B cell (primary cell): Measurements from ENCODE around the gene CCNO. TPM values are rescaled to one million over a fixed set of nuclear protein-coding genes. Genes with fewer than 3 reads are reported as not detected.

Experiments
- ATAC-seq: fragments of 200-7000 bp; cut with Tn5 transposase; one replicate; pipeline ENCODE4 v1.10.0; 2021; ENCODE audit warnings: low read depth, mild to moderate bottlenecking, moderate number of reproducible peaks, moderate library complexity
- CTCF ChIA-PET: fragments of 350-600 bp; sonication (Branson Sonifier 250); formaldehyde crosslinking; loops from one replicate; lab custom pipeline; 2021; ENCODE audit warnings: antibody characterized with exemption, inconsistent platforms; lab: Charles Lee
- POLR2A ChIA-PET: fragments of 350-600 bp; sonication (Branson Sonifier 250); formaldehyde crosslinking; loops from one replicate; lab custom pipeline; 2021; ENCODE audit warnings: antibody characterized with exemption; lab: Charles Lee
- DNase-seq: peaks from one replicate; pipeline ENCODE4 v3.0.0; 2013
- H2AFZ ChIP-seq: 2 replicates; pipeline ENCODE4 v1.6.1; 2012; ENCODE audit warnings: mild to moderate bottlenecking, low read depth, low read length; ENCODE audit not compliant: insufficient read depth, poor library complexity, severe bottlenecking
- H3K27ac ChIP-seq, 2 donors: 1 replicate in 1 of 2; 2 replicates in 1 of 2; pipeline ENCODE4 v1.5.1; 2012 to 2013; ENCODE audit warnings: low read length in 2 of 2, mild to moderate bottlenecking in 2 of 2, moderate library complexity in 1 of 2
- H3K27me3 ChIP-seq, 4 experiments: fragments of 200-600 bp in 1 of 4; sonication (generic) in 1 of 4; replicated peaks in 1 of 4; 1 replicate in 2 of 4; 2 replicates in 2 of 4; pipeline versions ENCODE4 v1.6.1 to v1.7.0; 2013 to 2016; ENCODE audit warnings: low read length in 3 of 4, mild to moderate bottlenecking in 2 of 4, mixed read lengths in 1 of 4, moderate library complexity in 1 of 4; ENCODE audit not compliant: insufficient read depth in 4 of 4, control insufficient read depth in 3 of 4; ENCODE audit errors: control extremely low read depth in 1 of 4
- H3K36me3 ChIP-seq, 2 experiments: replicated peaks in 1 of 2; 1 replicate in 1 of 2; 2 replicates in 1 of 2; pipeline versions ENCODE4 v1.6.1 to v1.7.1; 2013; ENCODE audit warnings: low read length in 1 of 2; ENCODE audit not compliant: insufficient read depth in 2 of 2, control insufficient read depth in 1 of 2; ENCODE audit errors: control extremely low read depth in 1 of 2, extremely low read depth in 1 of 2
- H3K4me1 ChIP-seq, 2 donors: fragments of 200-600 bp in 1 of 2; sonication (generic) in 1 of 2; 1 replicate in 1 of 2; 2 replicates in 1 of 2; pipeline versions ENCODE4 v1.5.1 to v1.6.1; 2013 to 2017; ENCODE audit warnings: low read length in 2 of 2; ENCODE audit not compliant: control insufficient read depth in 2 of 2, insufficient read depth in 2 of 2
- H3K4me2 ChIP-seq: replicated peaks from 2 replicates; pipeline ENCODE3; 2012; ENCODE audit warnings: mild to moderate bottlenecking, low read depth, low read length; ENCODE audit not compliant: poor library complexity, severe bottlenecking
- H3K4me3 ChIP-seq, 5 experiments: fragments of 200-600 bp in 1 of 5; sonication (generic) in 1 of 5; 1 replicate in 3 of 5; 2 replicates in 2 of 5; pipeline versions ENCODE4 v1.5.1 to v1.7.0; 2011 to 2016; ENCODE audit warnings: low read length in 4 of 5, mild to moderate bottlenecking in 4 of 5, low read depth in 2 of 5, control low read depth in 1 of 5, moderate library complexity in 1 of 5; ENCODE audit not compliant: insufficient read depth in 1 of 5; ENCODE audit errors: control extremely low read depth in 1 of 5, extremely low read depth in 1 of 5
- H3K79me2 ChIP-seq: fragments of 200-600 bp; sonication (generic); one replicate; pipeline ENCODE4 v1.6.0; 2016; ENCODE audit warnings: low read length; ENCODE audit not compliant: control insufficient read depth, insufficient read depth
- H3K9ac ChIP-seq: fragments of 200-600 bp; sonication (generic); 2 replicates; pipeline ENCODE4 v1.6.1; 2017; ENCODE audit warnings: mild to moderate bottlenecking, low read length, moderate library complexity
- H3K9me3 ChIP-seq, 3 donors: one replicate each; pipeline versions ENCODE4 v1.6.1 to v1.7.1; 2013; ENCODE audit warnings: low read length in 2 of 3; ENCODE audit not compliant: control insufficient read depth in 2 of 3, insufficient read depth in 1 of 3; ENCODE audit errors: control extremely low read depth in 1 of 3
- H4K20me1 ChIP-seq: 2 replicates; pipeline ENCODE4 v1.6.0; 2012; ENCODE audit warnings: mild to moderate bottlenecking, low read length; ENCODE audit not compliant: insufficient read depth, control insufficient read depth, poor library complexity, severe bottlenecking
- H3K27ac Mint-ChIP-seq: one replicate; pipeline ENCODE4 v1.8.0; 2021; ENCODE audit warnings: mixed read lengths
- H3K27me3 Mint-ChIP-seq: one replicate; pipeline ENCODE4 v1.8.0; 2021; ENCODE audit warnings: mixed read lengths
- H3K4me1 Mint-ChIP-seq: one replicate; pipeline ENCODE4 v1.8.0; 2021; ENCODE audit warnings: mixed read lengths
- H3K4me3 Mint-ChIP-seq: one replicate; pipeline ENCODE4 v1.8.0; 2021; ENCODE audit warnings: mixed read lengths
- H3K9me3 Mint-ChIP-seq: one replicate; pipeline ENCODE4 v1.8.0; 2022; ENCODE audit warnings: mixed read lengths; ENCODE audit not compliant: insufficient read depth
- EZH2 ChIP-seq: IDR thresholded peaks from 2 replicates; pipeline ENCODE4 v1.6.1; 2012; ENCODE audit warnings: borderline replicate concordance, low read depth, mild to moderate bottlenecking, moderate library complexity, low read length; ENCODE audit not compliant: insufficient read depth, poor library complexity, severe bottlenecking
- WGBS: methylation state at CpG from one replicate; pipeline ENCODE4 v1.1.5; 2013; ENCODE audit warnings: missing lambda C conversion rate; ENCODE audit not compliant: insufficient coverage; 5-methylcytosine and 5-hydroxymethylcytosine counted together
- intact Hi-C: fragments of 100-400 bp; cut with micrococcal nuclease; formaldehyde crosslinking; loops from one replicate; pipeline ENCODE4 v1.10.0; 2022
- polyA plus RNA-seq: library from polyadenylated mRNA; depleted of rRNA; stranded (reverse); fragments of >200 nt; gene quantifications from 2 replicates; pipeline ENCODE4 v1.2.3, GENCODE V29; 2012
- total RNA-seq, 2 donors: library from RNA; stranded (reverse); fragments of 120-200 nt in 1 of 2; gene quantifications; 1 replicate in 1 of 2; 2 replicates in 1 of 2; pipeline versions ENCODE4 v1.2.3 to v1.2.4, GENCODE V29; 2013 to 2022
- TF ChIP-seq, protein P1 (sequence below): fragments of 200-600 bp; IDR thresholded peaks from one replicate; pipeline ENCODE4 v1.8.0; 2022; ENCODE audit warnings: antibody characterized with exemption, mild to moderate bottlenecking

The CCNO gene
- total and polyA plus RNA-seq, 2 donors (not counting 1 experiment from before 2014, with no cell fraction given), result not detected

GRCh38 chr5:55230086-55230629 lies 3.2 kb downstream of the CCNO start:
- Histone ChIP-seq H3K4me1 (peaks cover 56 to 66% of the 10 kb centered on the region in 2 donors), H3K4me3 (no peak overlapping the region), H3K27me3 (peaks cover 4 to 95% (median 75%) of the 10 kb centered on the region in 4 experiments), H3K4me2 (no peak overlapping the region), H3K9ac (no peak overlapping the region), H3K27ac (no peak overlapping the region), H3K36me3 (no peaks in the 10 kb centered on the region), H3K79me2 (no peaks in the 10 kb centered on the region), H2AFZ (no peak overlapping the region), H4K20me1 (no peaks in the 10 kb centered on the region), H3K9me3 (peaks cover 0 to 29% (median 0%) of the 10 kb centered on the region in 3 donors)
- Mint-ChIP-seq H3K4me3 (peak overlapping the region; percentile 89), H3K4me1 (peaks cover 42% of the 10 kb centered on the region), H3K27ac (no peak overlapping the region), H3K27me3 (peaks cover 75% of the 10 kb centered on the region), H3K9me3 (no peaks in the 10 kb centered on the region)
- ChIA-PET CTCF (interaction anchor here (0.6 kb wide), 1 partner anchor 35 kb away, joined by 3 read pairs; no protein-coding TSS in a partner anchor), POLR2A (no interaction called here)
- WGBS, result 29% methylated on average over 6 of the region's 8 CpGs
- TF ChIP-seq EZH2, result no peak
- TF ChIP-seq, protein P1, sequence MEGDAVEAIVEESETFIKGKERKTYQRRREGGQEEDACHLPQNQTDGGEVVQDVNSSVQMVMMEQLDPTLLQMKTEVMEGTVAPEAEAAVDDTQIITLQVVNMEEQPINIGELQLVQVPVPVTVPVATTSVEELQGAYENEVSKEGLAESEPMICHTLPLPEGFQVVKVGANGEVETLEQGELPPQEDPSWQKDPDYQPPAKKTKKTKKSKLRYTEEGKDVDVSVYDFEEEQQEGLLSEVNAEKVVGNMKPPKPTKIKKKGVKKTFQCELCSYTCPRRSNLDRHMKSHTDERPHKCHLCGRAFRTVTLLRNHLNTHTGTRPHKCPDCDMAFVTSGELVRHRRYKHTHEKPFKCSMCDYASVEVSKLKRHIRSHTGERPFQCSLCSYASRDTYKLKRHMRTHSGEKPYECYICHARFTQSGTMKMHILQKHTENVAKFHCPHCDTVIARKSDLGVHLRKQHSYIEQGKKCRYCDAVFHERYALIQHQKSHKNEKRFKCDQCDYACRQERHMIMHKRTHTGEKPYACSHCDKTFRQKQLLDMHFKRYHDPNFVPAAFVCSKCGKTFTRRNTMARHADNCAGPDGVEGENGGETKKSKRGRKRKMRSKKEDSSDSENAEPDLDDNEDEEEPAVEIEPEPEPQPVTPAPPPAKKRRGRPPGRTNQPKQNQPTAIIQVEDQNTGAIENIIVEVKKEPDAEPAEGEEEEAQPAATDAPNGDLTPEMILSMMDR, result no peak
- ATAC-seq (no peak), DNase-seq (peak; percentile 25)
- intact Hi-C loops, result loop anchor here (5.0 kb wide), 1 partner anchor 77 kb away; the partner anchor contains the start of genes DHX29 and MTREX

GRCh38 chr5:55227664-55228430 lies 5.6 kb downstream of the CCNO start:
- H3K9ac ChIP-seq, result peak overlapping the region; percentile 60
- no peak for TF ChIP-seq EZH2
- TF ChIP-seq, protein P1, result no peak
- H4K20me1 ChIP-seq, result no peaks in the 10 kb centered on the region
- intact Hi-C loops, result no loop called here
- peaks cover 4 to 95% (median 83%) of the 10 kb centered on the region in 4 experiments for H3K27me3 ChIP-seq
- no peak overlapping the region for H3K27ac ChIP-seq
- H3K36me3 ChIP-seq, result no peaks in the 10 kb centered on the region
- peak overlapping the region; percentile 78 for H3K4me3 Mint-ChIP-seq
- no peak overlapping the region for H3K27ac Mint-ChIP-seq
- ATAC-seq, result no peak
- ChIA-PET POLR2A (no interaction called here), CTCF (no interaction called here)
- peak; percentile 30 for DNase-seq
- peaks cover 47% of the 10 kb centered on the region for H3K4me1 Mint-ChIP-seq
- peaks cover 0 to 26% (median 0%) of the 10 kb centered on the region in 3 donors for H3K9me3 ChIP-seq
- no peaks in the 10 kb centered on the region for H3K9me3 Mint-ChIP-seq
- 8% methylated on average over 23 of the region's 30 CpGs for WGBS
- peaks cover 85% of the 10 kb centered on the region for H3K27me3 Mint-ChIP-seq
- H3K4me2 ChIP-seq, result peak overlapping the region; percentile 94
- H3K4me3 ChIP-seq, result peak overlapping the region in 3 of 5 experiments; percentile 41 to 56 (median 48)
- no peaks in the 10 kb centered on the region for H3K79me2 ChIP-seq
- H2AFZ ChIP-seq, result peak overlapping the region; percentile 65
- peaks cover 51 to 62% of the 10 kb centered on the region in 2 donors for H3K4me1 ChIP-seq
